Endothelial cell (in vitro differentiated cells): ENCODE results near the gene UBXN10. TPM values are rescaled to one million over a fixed set of nuclear protein-coding genes. Genes with fewer than 3 reads are reported as not detected.
"Not testable (repeated sequence)": the region's sequence is repeated elsewhere in the genome, so short reads cannot be mapped to it uniquely, and the experiment has no call there.

Source experiments
- DNase-seq: peaks from one replicate; pipeline ENCODE4 v3.0.0; 2021; ENCODE audit warnings: low spot score
- H3K27ac Mint-ChIP-seq: one replicate; pipeline ENCODE4 v1.8.0; 2021; ENCODE audit warnings: mixed read lengths, inconsistent platforms; ENCODE audit not compliant: unreplicated experiment
- H3K27me3 Mint-ChIP-seq: one replicate; pipeline ENCODE4 v1.8.0; 2021; ENCODE audit warnings: mild to moderate bottlenecking, moderate library complexity, mixed read lengths, inconsistent platforms; ENCODE audit not compliant: unreplicated experiment
- H3K36me3 Mint-ChIP-seq: one replicate; pipeline ENCODE4 v1.8.0; 2021; ENCODE audit warnings: mild to moderate bottlenecking, low read depth, mixed read lengths, inconsistent platforms; ENCODE audit not compliant: unreplicated experiment
- H3K4me1 Mint-ChIP-seq: one replicate; pipeline ENCODE4 v1.8.0; 2021; ENCODE audit warnings: mild to moderate bottlenecking, mixed read lengths, inconsistent platforms; ENCODE audit not compliant: unreplicated experiment
- H3K4me3 Mint-ChIP-seq: one replicate; pipeline ENCODE4 v1.8.0; 2021; ENCODE audit warnings: mild to moderate bottlenecking, mixed read lengths, inconsistent platforms; ENCODE audit not compliant: unreplicated experiment
- H3K9me3 Mint-ChIP-seq: one replicate; pipeline ENCODE4 v1.8.0; 2021; ENCODE audit warnings: mixed read lengths, inconsistent platforms; ENCODE audit not compliant: unreplicated experiment
- total RNA-seq: library from RNA; stranded (reverse); fragmentation: NEBNext Ultra II Directional; extraction: Animal tissue kit (Norgen Biotek cat#: 25700); gene quantifications from one replicate; pipeline ENCODE4 v1.2.1, GENCODE V29; 2021; ENCODE audit not compliant: unreplicated experiment
- TF ChIP-seq, protein P1 (sequence below): fragments of 200-600 bp; sonication (generic); IDR thresholded peaks from one replicate; pipeline ENCODE4 v1.5.0; 2021; ENCODE audit warnings: antibody characterized with exemption; ENCODE audit not compliant: unreplicated experiment

UBXN10 gene
- total RNA-seq, 1 donor from 2014 or later = 0.13 TPM

DNA sequence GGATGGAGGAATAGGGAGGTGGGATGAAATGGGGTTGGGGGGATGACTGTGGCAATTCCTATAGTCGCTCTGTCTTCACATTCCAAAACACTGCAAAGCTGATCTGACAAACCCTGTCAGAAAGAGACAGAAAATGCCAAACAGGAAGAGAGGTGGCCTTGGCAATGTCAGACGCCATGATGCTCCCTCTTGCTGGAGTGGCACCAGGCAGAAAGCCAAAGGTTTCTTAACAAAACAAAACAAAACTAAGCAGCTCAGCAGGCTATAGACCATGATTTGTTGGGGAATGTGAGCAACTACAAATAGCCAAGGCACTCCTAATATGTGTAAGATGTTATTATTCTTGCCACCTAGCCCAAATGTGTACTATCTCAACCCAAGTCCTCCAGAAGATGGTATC lies 43.3 kb downstream of the UBXN10 start:
- peaks cover 1% of the 10 kb centered on the region for H3K27me3 Mint-ChIP-seq

DNA sequence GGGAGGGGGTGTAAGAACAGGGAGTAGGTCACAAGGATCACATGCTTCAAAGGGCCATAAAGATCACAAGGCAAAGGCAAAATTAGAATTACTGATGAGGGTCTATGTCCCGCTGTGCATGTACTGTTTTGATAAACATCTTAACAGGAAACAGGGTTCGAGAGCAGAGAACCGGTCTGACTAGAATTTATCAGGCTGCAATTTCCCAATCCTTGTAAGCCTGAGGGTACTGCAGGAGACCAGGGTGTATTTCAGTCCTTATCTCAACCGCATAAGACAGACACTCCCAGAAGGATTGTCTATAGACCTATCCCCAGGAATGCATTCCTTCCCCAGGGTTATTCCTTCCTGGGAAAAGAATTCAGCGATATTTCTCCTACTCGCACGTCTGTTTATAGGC lies 46.7 kb downstream of the UBXN10 start:
- not testable (repeated sequence) for H3K4me3 Mint-ChIP-seq, H3K27ac Mint-ChIP-seq, H3K4me1 Mint-ChIP-seq, DNase-seq, H3K27me3 Mint-ChIP-seq, H3K9me3 Mint-ChIP-seq, H3K36me3 Mint-ChIP-seq

More for the DNA sequence above, 43.3 kb downstream of the UBXN10 start:
- no peak for DNase-seq
- H3K27ac Mint-ChIP-seq = no peak overlapping the region
- H3K4me1 Mint-ChIP-seq = no peaks in the 10 kb centered on the region
- H3K9me3 Mint-ChIP-seq = no peaks in the 10 kb centered on the region
- H3K4me3 Mint-ChIP-seq = no peak overlapping the region
- TF ChIP-seq, protein P1, sequence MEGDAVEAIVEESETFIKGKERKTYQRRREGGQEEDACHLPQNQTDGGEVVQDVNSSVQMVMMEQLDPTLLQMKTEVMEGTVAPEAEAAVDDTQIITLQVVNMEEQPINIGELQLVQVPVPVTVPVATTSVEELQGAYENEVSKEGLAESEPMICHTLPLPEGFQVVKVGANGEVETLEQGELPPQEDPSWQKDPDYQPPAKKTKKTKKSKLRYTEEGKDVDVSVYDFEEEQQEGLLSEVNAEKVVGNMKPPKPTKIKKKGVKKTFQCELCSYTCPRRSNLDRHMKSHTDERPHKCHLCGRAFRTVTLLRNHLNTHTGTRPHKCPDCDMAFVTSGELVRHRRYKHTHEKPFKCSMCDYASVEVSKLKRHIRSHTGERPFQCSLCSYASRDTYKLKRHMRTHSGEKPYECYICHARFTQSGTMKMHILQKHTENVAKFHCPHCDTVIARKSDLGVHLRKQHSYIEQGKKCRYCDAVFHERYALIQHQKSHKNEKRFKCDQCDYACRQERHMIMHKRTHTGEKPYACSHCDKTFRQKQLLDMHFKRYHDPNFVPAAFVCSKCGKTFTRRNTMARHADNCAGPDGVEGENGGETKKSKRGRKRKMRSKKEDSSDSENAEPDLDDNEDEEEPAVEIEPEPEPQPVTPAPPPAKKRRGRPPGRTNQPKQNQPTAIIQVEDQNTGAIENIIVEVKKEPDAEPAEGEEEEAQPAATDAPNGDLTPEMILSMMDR = no peak
- H3K36me3 Mint-ChIP-seq = no peaks in the 10 kb centered on the region

DNA sequence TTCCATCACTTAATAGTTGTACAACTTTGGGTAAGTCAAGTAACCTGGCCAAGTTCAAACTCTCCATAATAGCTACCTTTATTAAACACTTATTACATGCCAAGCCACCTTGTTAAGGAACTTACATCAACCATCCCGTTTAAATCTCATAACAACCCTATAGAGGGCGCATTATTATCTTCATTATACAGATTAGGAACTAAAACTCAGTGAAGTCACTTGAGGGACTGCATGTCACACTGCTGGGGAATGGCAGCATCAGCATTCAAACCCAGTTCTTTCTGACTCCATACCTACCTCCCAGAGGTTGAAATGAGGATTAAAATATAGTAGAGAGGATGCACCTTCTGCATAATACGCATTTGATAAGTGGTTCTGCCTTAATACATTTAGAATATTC lies 47.5 kb downstream of the UBXN10 start:
- TF ChIP-seq, protein P1 = no peak
- Mint-ChIP-seq H3K36me3 (no peaks in the 10 kb centered on the region), H3K4me1 (peaks cover 10% of the 10 kb centered on the region), H3K27me3 (no peaks in the 10 kb centered on the region), H3K9me3 (no peaks in the 10 kb centered on the region), H3K27ac (no peak overlapping the region), H3K4me3 (no peak overlapping the region)
- DNase-seq = no peak

DNA sequence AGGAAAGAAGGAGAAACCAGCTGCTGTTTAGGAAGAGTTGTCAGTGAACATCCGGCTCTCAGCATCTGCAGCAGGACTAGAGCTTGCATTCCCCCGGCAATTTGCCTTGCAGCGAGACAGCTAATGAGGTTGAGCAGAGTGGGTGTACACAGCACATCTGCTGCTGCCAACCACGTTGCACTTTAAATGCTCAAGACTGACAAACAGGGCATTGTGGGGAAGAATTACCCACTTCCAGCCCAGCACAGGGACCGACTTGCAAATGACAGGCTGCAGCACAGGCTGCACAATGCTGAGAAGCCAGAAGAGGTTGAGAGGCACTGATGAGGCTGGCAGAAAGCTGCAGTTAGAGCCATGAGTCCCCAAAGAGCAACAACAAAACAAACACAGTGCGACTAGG lies 48.0 kb downstream of the UBXN10 start:
- H3K9me3 Mint-ChIP-seq = no peaks in the 10 kb centered on the region
- no peaks in the 10 kb centered on the region for H3K27me3 Mint-ChIP-seq
- TF ChIP-seq, protein P1 = no peak
- H3K4me3 Mint-ChIP-seq = no peak overlapping the region
- H3K4me1 Mint-ChIP-seq = peaks cover 10% of the 10 kb centered on the region
- no peak overlapping the region for H3K27ac Mint-ChIP-seq
- H3K36me3 Mint-ChIP-seq = no peaks in the 10 kb centered on the region
- no peak for DNase-seq

DNA sequence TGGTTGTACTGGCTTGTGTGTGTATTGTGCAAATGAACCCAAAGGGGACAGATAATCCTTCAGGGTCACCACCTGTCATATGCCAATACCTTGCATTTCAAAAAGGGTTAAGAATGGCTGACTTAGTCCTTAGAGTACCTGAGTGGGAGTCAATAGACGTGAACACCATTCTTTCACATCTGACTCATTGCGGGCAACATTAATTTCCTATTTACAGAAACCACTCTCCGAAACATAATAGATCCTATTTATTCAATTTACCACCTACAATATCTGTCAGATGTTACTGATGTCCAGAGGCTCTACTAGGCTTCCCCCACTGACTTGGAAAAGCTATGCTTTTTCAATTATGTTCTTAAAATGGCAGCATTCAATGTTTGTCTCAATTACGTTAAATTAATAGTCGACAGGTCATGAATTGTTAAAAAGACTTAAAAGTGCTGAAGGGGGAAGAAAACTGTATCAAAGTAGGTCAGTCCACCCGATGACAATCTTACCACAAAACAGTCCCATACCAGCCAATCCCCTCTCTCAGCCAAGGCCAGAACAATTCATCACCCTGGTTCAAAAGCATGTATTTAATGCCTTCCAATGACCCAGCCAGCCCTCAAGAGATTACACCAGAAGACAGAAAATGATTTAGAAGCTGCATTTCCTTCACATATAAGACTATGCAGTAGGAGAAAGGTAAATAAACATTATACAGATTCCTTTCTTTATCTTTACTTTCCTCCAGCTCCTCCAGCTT lies 49.1 kb downstream of the UBXN10 start:
- H3K4me1 Mint-ChIP-seq = peaks cover 10% of the 10 kb centered on the region
- no peaks in the 10 kb centered on the region for H3K27me3 Mint-ChIP-seq
- DNase-seq = no peak
- H3K36me3 Mint-ChIP-seq = no peaks in the 10 kb centered on the region
- TF ChIP-seq, protein P1 = no peak
- H3K27ac Mint-ChIP-seq = no peak overlapping the region
- H3K9me3 Mint-ChIP-seq = no peaks in the 10 kb centered on the region
- H3K4me3 Mint-ChIP-seq = no peak overlapping the region
